HEK293 (cell line): ENCODE results near the gene CUEDC1.

Experiments
- CTCF ChIP-seq: fragments of 450-650 bp; formaldehyde crosslinking; IDR thresholded peaks from 2 replicates; pipeline ENCODE4 v1.5.1; 2016; ENCODE audit warnings: missing biosample characterization, missing genetic modification characterization
- ZNF138 ChIP-seq: fragments of 450-650 bp; formaldehyde crosslinking; IDR thresholded peaks from 2 replicates; pipeline ENCODE4 v1.5.1; 2016; ENCODE audit warnings: missing biosample characterization, missing genetic modification characterization, borderline replicate concordance
- ZNF433 ChIP-seq: fragments of 450-650 bp; formaldehyde crosslinking; IDR thresholded peaks from 2 replicates; pipeline ENCODE4 v1.5.1; 2016; ENCODE audit warnings: missing biosample characterization, missing genetic modification characterization, low read depth

- TF ChIP-seq ZNF433, result no peak
- TF ChIP-seq CTCF, result no peak
- TF ChIP-seq ZNF138, result no peak
These were observed 55.8 kb downstream of the CUEDC1 start for GRCh38 chr17:57899391-57899790.
